H9 (cell line): ENCODE data around the gene ABHD11. TPM values are rescaled to one million over a fixed set of nuclear protein-coding genes. Genes with fewer than 3 reads are reported as not detected.

ENCODE experiments used
- DNase-seq: peaks from one replicate; pipeline ENCODE4 v3.0.0-alpha.2; 2017
- H2AFZ ChIP-seq: one replicate; pipeline ENCODE4 v1.6.1; 2013; ENCODE audit warnings: mild to moderate bottlenecking, low read length, control low read depth, moderate library complexity
- H2AK5ac ChIP-seq: 2 replicates; pipeline ENCODE4 v1.6.1; 2013; ENCODE audit warnings: low read length, control low read depth, mixed read lengths; ENCODE audit not compliant: insufficient read length
- H2BK120ac ChIP-seq: one replicate; pipeline ENCODE4 v1.6.1; 2013; ENCODE audit warnings: low read depth, mild to moderate bottlenecking, low read length, control low read depth, inconsistent platforms; ENCODE audit not compliant: poor library complexity, severe bottlenecking
- H2BK12ac ChIP-seq: 2 replicates; pipeline ENCODE4 v1.6.1; 2013; ENCODE audit warnings: low read length, control low read depth, mixed read lengths, low read depth; ENCODE audit not compliant: insufficient read length
- H2BK15ac ChIP-seq: 2 replicates; pipeline ENCODE4 v1.6.1; 2013; ENCODE audit warnings: low read depth, low read length, control low read depth
- H2BK20ac ChIP-seq: one replicate; pipeline ENCODE4 v1.6.1; 2013; ENCODE audit warnings: low read depth, mild to moderate bottlenecking, low read length, control low read depth, inconsistent platforms; ENCODE audit not compliant: poor library complexity, severe bottlenecking
- H2BK5ac ChIP-seq: 2 replicates; pipeline ENCODE4 v1.6.1; 2013; ENCODE audit warnings: low read length, control low read depth, mixed read lengths; ENCODE audit not compliant: insufficient read length
- H3K14ac ChIP-seq: 2 replicates; pipeline ENCODE4 v1.6.1; 2013; ENCODE audit warnings: low read length, control low read depth; ENCODE audit not compliant: insufficient read depth
- H3K18ac ChIP-seq: 2 replicates; pipeline ENCODE4 v1.6.1; 2013; ENCODE audit warnings: low read depth, mild to moderate bottlenecking, mixed read lengths, low read length, control low read depth; ENCODE audit not compliant: insufficient read length
- H3K23ac ChIP-seq: 2 replicates; pipeline ENCODE4 v1.6.1; 2013; ENCODE audit warnings: low read length, control low read depth, mixed read lengths, low read depth; ENCODE audit not compliant: insufficient read length
- H3K23me2 ChIP-seq: 2 replicates; pipeline ENCODE4 v1.6.1; 2013; ENCODE audit warnings: low read depth, mild to moderate bottlenecking, mixed read lengths, low read length, control low read depth; ENCODE audit not compliant: insufficient read length, poor library complexity, severe bottlenecking
- H3K27ac ChIP-seq: 2 replicates; pipeline ENCODE4 v1.5.1; 2013; ENCODE audit warnings: low read length, control low read depth, mixed read lengths, low read depth; ENCODE audit not compliant: insufficient read length
- H3K27me3 ChIP-seq: 2 replicates; pipeline ENCODE4 v1.6.1; 2013; ENCODE audit warnings: low read length, control low read depth, inconsistent platforms; ENCODE audit not compliant: insufficient read depth
- H3K4ac ChIP-seq: 2 replicates; pipeline ENCODE4 v1.6.1; 2013; ENCODE audit warnings: low read depth, mild to moderate bottlenecking, control low read depth, inconsistent platforms, low read length, moderate library complexity
- H3K4me1 ChIP-seq: 2 replicates; pipeline ENCODE4 v1.6.1; 2013; ENCODE audit warnings: low read length, control low read depth, inconsistent platforms; ENCODE audit not compliant: insufficient read depth
- H3K4me2 ChIP-seq: 2 replicates; pipeline ENCODE4 v1.6.1; 2013; ENCODE audit warnings: low read length, control low read depth, mixed read lengths; ENCODE audit not compliant: insufficient read length, insufficient read depth
- H3K56ac ChIP-seq: 2 replicates; pipeline ENCODE4 v1.6.1; 2013; ENCODE audit warnings: low read depth, mild to moderate bottlenecking, mixed read lengths, low read length, control low read depth; ENCODE audit not compliant: insufficient read length
- H3K79me1 ChIP-seq: 2 replicates; pipeline ENCODE4 v1.6.1; 2013; ENCODE audit warnings: low read depth, mild to moderate bottlenecking, moderate library complexity, low read length, control low read depth, inconsistent platforms; ENCODE audit not compliant: insufficient read depth, poor library complexity, severe bottlenecking
- H3K79me2 ChIP-seq: 2 replicates; pipeline ENCODE4 v1.6.1; 2013; ENCODE audit warnings: low read length, control low read depth, inconsistent platforms; ENCODE audit not compliant: insufficient read depth
- H3K9ac ChIP-seq: 2 replicates; pipeline ENCODE4 v1.6.1; 2013; ENCODE audit warnings: low read length, control low read depth, mixed read lengths; ENCODE audit not compliant: insufficient read length; ENCODE audit errors: extremely low read depth
- H3K9me3 ChIP-seq: one replicate; pipeline ENCODE4 v1.6.1; 2013; ENCODE audit warnings: low read depth, low read length, inconsistent platforms; ENCODE audit not compliant: control insufficient read depth
- H3T11ph ChIP-seq: one replicate; pipeline ENCODE4 v1.6.1; 2013; ENCODE audit warnings: mild to moderate bottlenecking, low read length, control low read depth, inconsistent platforms
- H4K20me1 ChIP-seq: one replicate; pipeline ENCODE4 v1.6.1; 2013; ENCODE audit not compliant: control insufficient read depth, insufficient read length, insufficient read depth
- H4K5ac ChIP-seq: 2 replicates; pipeline ENCODE4 v1.6.1; 2013; ENCODE audit warnings: low read depth, mild to moderate bottlenecking, mixed read lengths, low read length, control low read depth; ENCODE audit not compliant: insufficient read length
- H4K8ac ChIP-seq: replicated peaks from 2 replicates; pipeline ENCODE4 v1.6.1; 2013; ENCODE audit warnings: low read length, control low read depth, mixed read lengths, low read depth; ENCODE audit not compliant: insufficient read length
- H4K91ac ChIP-seq: 2 replicates; pipeline ENCODE4 v1.6.1; 2013; ENCODE audit warnings: low read depth, mild to moderate bottlenecking, moderate library complexity, mixed read lengths, low read length, control low read depth; ENCODE audit not compliant: insufficient read length
- H3K27ac Mint-ChIP-seq, 3 experiments: 2 replicates in 2 of 3; 3 replicates in 1 of 3; pipeline ENCODE4 v1.8.0; 2020 to 2021; ENCODE audit warnings: mixed read lengths in 3 of 3, mild to moderate bottlenecking in 1 of 3, moderate library complexity in 1 of 3
- H3K27me3 Mint-ChIP-seq: 2 replicates; pipeline ENCODE4 v1.8.0; 2021; ENCODE audit warnings: low read depth, mild to moderate bottlenecking, moderate library complexity, mixed read lengths
- H3K36me3 Mint-ChIP-seq, 3 experiments: 2 replicates in 2 of 3; 3 replicates in 1 of 3; pipeline ENCODE4 v1.8.0; 2020 to 2021; ENCODE audit warnings: low read depth in 3 of 3, mixed read lengths in 3 of 3; ENCODE audit not compliant: insufficient read depth in 1 of 3
- H3K4me1 Mint-ChIP-seq, 2 experiments: 2 replicates each; pipeline ENCODE4 v1.8.0; 2020; ENCODE audit warnings: mixed read lengths in 2 of 2
- H3K4me3 Mint-ChIP-seq, 2 experiments: 2 replicates in 1 of 2; 3 replicates in 1 of 2; pipeline ENCODE4 v1.8.0; 2020 to 2021; ENCODE audit warnings: mild to moderate bottlenecking in 2 of 2, mixed read lengths in 2 of 2, moderate library complexity in 1 of 2
- H3K9me3 Mint-ChIP-seq, 2 experiments: 2 replicates in 1 of 2; 3 replicates in 1 of 2; pipeline ENCODE4 v1.8.0; 2020; ENCODE audit warnings: mild to moderate bottlenecking in 2 of 2, mixed read lengths in 2 of 2, moderate library complexity in 1 of 2
- CTCF ChIP-seq: fragments of 200-600 bp; sonication (generic); conservative IDR thresholded peaks from 3 replicates; pipeline ENCODE4 v1.8.0; 2021; ENCODE audit warnings: antibody characterized with exemption, mild to moderate bottlenecking
- WGBS: extraction: QIAGEN DNeasy Blood & Tissue Kit; methylation state at CpG from one replicate; pipeline ENCODE4 v1.1.7; 2013; ENCODE audit warnings: missing lambda C conversion rate, low lambda C conversion rate, mixed read lengths; ENCODE audit not compliant: insufficient read length; ENCODE audit errors: extremely low coverage; 5-methylcytosine and 5-hydroxymethylcytosine counted together
- total RNA-seq: library from RNA; stranded (reverse); gene quantifications from 2 replicates; pipeline ENCODE4 v1.2.1, GENCODE V29; 2021

The ABHD11 gene
- total RNA-seq, 1 experiment from 2014 or later = 34.4 TPM

DNA sequence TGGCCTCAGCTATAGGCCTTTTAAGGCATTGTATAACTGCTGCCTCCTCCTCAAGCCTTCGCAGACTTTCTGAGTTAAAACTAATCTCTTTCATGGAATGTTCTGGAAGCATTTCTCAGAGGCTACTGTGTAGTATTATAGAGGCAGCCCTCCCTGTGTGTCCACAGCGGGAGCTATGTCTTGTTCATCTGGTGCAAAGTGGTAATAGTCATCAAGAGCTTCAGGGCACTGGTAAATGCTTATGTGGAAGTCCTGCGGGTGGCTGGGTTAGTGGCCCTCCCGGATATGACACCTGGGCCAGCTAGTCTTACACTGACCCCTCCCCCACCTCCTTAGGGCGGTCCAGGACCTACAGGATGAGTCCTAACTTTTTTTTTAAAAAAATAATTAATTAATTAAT lies 2.2 kb upstream of the ABHD11 start:
- Mint-ChIP-seq H3K27ac (peak overlapping the region in 1 of 3 experiments; percentile 80; a peak in 1 of 7 replicates), H3K27me3 (peaks cover 15% of the 10 kb centered on the region), H3K4me1 (peaks cover 36 to 47% of the 10 kb centered on the region in 2 experiments), H3K36me3 (peaks cover 6 to 20% (median 14%) of the 10 kb centered on the region in 3 experiments), H3K9me3 (peaks cover 0 to 2% of the 10 kb centered on the region in 2 experiments; a peak in 1 of 5 replicates), H3K4me3 (peak overlapping the region in 1 of 2 experiments; percentile 63; a peak in 3 of 5 replicates)
- DNase-seq = peak; percentile 71
- no peak overlapping the region for H3K4me2 ChIP-seq
- no peak overlapping the region for H4K91ac ChIP-seq
- no peak overlapping the region for H2BK120ac ChIP-seq
- H3K9ac ChIP-seq = no peak overlapping the region
- H2BK5ac ChIP-seq = no peak overlapping the region
- H2BK12ac ChIP-seq = peak overlapping the region; percentile 85
- no peak overlapping the region for H3K56ac ChIP-seq
- no peaks in the 10 kb centered on the region; the same call in 1 of the 2 replicates for H3K27me3 ChIP-seq
- H2AFZ ChIP-seq = no peak overlapping the region
- peaks cover 10% of the 10 kb centered on the region for H3K23me2 ChIP-seq
- H2BK15ac ChIP-seq = no peak overlapping the region
- no peaks in the 10 kb centered on the region for H3K9me3 ChIP-seq
- no peak overlapping the region for H3K4ac ChIP-seq
- WGBS = no CpG with 5 or more reads among the region's 5 CpGs
- TF ChIP-seq CTCF = no peak
- no peak overlapping the region for H4K8ac ChIP-seq
- H4K5ac ChIP-seq = no peak overlapping the region
- H3K18ac ChIP-seq = peak overlapping the region; percentile 45
- peaks cover 8% of the 10 kb centered on the region; the same call in 1 of the 2 replicates for H3K4me1 ChIP-seq
- no peak overlapping the region for H3T11ph ChIP-seq
- H3K14ac ChIP-seq = peak overlapping the region; percentile 68; the same call in 1 of the 2 replicates
- no peaks in the 10 kb centered on the region for H3K79me1 ChIP-seq
- H3K27ac ChIP-seq = no peak overlapping the region
- no peak overlapping the region for H3K23ac ChIP-seq
- H2AK5ac ChIP-seq = no peak overlapping the region
- H2BK20ac ChIP-seq = no peak overlapping the region
- H3K79me2 ChIP-seq = no peaks in the 10 kb centered on the region
- H4K20me1 ChIP-seq = no peaks in the 10 kb centered on the region
